ENCODE measurements around the gene SNX25.
"Not testable (repeated sequence)": the region's sequence is repeated elsewhere in the genome, so short reads cannot be mapped to it uniquely, and the experiment has no call there.

SNX25 gene

DNA sequence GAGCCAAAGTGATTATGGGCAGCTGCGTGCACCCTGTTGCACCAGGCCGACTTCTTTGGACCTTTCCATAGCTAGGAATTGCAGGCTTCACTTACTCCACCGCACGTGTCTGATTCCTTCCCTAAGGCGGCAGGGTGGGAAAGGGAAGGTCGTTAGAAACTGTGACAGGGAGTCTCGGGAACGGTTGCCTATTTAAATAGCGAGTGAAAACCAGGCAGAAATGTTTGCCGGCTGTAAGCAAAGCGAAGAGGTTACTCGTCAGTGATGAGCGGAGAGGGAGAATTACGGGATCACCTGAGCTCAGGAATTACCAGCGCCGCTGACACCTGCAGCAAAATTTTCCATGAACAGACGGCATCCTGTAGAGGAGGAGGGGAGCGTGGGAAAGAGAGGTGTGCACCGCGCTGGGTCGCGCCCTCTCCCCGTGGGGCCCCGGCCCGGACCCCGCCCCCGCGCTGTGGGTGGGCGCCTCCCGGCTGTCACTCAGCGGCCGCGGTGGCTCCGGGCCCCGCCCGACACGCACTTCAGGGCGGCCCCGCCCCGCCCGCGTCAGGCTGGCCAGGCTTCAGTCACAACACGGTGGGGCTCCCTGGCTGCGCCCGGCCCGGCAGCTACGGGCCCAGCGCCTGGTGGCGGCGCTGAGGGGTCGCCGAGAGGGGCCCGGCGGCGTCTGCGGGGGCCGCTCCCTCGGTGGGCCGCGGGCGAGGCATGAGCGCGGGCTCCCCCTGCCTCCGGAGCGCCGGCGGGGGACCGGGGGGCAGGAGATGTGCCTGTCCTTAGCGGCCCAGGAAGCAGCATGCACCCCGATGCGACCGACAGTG lies at the start of gene SNX25:
TSS of gene SNX25 (plus strand) at position 568 of the 821 bp plus-strand sequence. CDS start at position 797, 229 bp downstream.
- peak; percentile 68 for DNase-seq (ENCODE audit: low read depth)

DNA sequence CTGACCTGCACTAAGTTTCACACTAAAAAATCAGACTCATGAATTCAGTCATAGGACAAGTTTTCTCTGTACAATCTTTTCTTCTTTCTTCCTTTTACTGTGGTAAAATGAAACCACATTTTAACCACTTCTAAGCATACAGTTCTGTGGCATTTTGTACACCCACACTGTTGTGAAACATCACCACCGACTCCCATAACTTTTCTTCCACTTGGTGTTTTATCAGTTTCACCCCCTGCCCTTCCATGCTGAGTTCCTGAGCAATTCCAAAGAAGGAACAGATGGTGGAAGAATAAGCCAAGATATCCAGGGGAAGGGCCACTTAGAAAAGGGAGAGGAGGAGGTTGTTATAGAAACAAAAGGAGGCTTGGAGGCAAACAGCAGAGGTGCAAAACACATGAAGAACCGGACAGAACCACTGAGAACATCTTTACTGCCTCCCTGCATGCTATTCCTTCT lies 43.8 kb upstream of the SNX25 start:
- no peak for DNase-seq (ENCODE audit: low read depth)

DNA sequence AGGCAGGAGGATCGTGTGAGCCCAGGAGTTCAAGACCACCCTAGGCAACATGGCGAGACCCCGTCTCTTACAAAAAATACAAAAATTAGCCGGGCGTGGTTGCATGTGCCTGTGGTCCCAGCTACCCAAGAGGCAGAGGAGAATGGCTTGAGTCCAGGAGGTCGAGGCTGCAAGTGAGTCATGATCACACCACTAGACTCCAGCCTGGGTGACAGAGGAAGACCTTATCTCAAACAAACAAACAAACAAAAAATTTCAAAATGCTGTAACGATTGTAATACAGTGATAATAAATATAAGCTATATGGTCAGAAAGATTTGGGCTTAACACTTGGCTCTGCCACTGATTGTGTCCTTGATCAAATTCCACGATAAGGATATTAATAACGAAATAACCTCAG lies 42.2 kb upstream of the SNX25 start:
- no peak for DNase-seq (ENCODE audit: low read depth)

DNA sequence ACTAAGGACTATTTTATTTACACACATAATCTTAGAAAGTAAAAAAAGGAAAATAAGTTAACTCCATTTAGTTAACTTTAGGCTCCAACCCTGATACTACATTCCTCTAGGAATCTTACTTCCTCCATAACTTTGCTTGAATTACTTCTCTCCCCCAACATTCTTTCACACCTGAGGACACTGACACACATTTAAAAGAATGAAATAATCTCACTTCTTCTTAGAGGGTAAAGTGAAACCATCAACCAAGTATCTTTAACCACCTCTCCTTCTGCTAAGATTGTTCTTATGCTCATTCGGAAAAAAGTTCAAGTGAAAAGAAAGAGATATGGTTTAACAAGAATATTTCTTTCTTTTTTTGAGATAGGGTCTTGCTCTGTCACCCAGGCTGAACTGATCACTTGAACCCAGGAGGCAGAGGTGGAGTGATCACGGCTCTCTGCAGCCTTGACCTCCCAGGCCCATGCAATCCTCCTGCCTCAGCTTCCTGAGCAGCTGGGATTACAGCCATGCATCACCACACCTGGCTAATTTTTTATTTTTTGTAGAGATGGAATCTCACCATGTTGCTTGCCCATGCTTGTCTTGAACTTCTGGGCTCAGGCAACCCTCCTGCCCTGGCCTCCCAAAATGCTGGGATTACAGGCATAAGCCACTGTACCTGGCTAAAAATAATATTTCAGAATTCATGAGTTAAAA lies 37.9 kb upstream of the SNX25 start:
- no peak for DNase-seq (ENCODE audit: low read depth)

DNA sequence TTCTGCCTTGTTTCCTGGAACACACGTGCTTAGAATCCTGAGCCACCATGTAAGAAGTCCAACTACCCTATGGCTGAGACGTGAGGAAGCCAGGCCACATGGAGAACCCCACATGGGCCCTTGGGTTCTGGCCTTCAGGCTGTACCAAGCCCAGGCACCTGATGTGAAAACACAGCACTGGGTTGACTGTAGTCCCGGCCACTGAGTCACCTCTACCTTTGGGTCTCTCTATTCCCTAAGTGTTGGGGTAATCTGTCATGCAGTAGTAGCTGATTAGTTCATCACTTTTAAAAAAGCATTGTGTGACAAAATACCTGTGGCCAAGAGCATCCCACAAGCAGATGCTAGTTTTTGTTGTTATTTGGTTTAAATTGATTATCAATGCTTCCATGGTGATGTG lies 29.9 kb upstream of the SNX25 start:
- no peak for DNase-seq (ENCODE audit: low read depth)

DNA sequence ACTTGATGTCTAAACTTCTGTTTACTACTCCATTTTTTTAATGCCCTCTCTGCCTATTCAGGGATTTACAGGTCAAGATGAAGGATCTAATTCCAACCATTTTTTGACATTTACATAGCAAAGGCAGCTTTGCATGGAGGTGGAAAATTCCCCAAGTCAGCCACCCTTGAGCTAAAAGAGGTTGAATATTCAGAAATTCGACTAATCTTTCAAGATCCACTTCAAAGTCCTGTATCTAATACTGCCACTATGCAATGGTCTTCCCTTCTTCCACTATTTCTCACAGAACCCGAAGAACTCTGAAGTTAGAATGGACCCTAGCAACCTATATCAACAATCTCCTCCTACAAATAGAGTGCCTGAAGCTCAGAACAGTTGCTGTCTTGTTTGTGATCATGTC lies 27.2 kb upstream of the SNX25 start:
- DNase-seq (ENCODE audit: low read depth), result no peak

DNA sequence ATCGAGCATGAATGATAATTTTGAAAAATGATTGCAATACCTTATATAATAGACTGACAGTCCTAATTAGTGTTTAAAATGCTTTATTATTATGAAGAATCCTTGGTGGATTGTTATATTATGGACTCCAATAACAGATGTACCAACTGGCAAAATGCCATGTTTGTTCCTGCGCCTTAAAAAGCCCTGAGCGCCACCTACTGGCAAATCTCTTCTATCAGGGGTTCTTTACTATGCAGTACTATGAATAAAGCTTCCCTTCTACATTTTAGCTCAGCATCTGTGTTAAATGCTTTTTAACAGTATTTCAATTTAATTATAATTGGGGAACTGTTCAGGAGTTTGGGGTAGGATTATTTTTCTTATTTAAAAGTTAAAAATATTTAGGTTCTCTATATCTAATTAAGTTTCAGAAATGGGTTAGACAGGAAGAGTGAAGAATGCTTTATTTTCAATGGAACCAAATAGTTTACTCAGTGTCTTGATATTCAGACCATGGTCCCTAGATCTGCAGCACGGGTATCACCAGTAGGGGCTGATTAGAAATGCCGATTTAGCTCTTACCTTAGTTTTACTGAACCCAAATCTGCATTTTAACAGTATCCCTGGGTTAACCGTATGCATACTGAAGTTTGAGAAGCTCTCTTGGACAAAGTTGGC lies 25.6 kb upstream of the SNX25 start:
- peak; percentile 62 for DNase-seq (ENCODE audit: low read depth)

DNA sequence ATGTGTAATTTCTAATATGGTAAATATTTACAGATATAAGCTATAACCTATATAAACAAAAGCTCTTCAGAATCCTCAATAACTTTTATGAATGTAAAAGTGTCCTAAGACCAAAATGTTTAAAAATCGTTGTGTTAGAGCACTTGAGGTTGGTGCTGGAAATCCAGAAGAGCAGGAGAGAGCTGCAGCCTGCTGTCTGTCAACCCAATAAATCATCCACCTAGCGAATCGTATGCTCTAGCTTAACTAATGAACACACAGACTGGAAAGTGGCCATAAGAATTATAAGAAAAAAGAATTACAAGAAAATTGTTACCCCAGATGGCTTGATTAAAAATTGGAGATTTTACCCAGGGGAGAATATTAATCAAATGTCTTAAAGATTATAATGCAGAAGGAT lies 22.6 kb upstream of the SNX25 start:
- no peak for DNase-seq (ENCODE audit: low read depth)

DNA sequence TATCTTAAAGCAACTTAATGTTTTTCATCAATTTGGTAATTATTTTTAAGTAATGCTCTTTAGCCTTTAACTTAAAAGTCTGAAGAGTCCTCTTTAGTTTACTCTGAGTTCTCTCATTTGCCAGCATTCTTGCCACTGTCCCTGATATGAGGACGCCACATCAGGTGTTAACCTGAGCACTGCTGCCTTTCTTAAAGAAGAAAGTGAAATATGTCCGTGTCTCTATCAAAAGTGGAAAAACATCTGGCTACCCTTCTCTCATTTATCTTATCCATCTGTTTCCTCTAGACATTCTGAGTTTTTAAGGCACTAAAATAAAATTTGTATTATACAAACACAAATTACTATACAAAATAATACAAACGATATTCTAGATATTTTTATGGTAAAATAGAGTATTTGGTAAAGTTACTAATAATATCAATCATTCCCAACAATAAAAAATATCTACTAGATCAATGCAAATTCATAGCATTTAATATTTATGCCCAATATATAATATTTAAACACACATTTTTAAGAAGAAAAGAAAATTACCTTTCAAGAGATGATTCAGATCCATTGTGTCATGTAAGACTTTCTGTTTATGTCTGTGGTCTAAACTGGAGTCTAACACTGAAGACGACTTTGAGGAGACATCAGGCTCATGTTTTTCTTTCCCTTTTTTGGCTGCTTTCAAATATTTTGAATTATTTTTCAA lies 19.6 kb upstream of the SNX25 start:
- no peak for DNase-seq (ENCODE audit: low read depth)

DNA sequence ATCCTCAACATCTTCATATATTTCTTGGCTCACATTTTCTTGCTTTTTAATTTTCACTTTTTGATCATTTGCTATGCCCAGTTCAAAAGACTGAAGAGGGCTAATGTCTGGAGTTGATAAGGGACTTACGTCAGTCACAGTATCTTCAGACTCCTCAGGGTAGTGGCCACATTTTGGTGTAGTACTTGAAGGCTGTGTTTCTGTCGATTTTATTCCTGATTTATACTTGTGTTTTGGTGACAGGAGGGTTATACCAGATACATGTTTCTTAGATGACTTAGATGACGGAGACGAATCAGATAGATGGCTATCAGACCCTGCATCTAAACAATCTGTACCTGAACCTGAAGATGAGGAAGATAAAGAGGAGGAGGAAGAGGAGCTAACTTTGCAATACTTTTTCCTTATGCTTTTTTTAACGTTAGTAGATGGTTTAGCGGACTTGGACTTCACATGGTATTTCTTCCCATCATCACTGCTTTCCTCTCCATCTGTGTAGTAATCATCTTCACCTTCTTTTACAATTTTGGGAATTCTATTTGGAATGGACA lies 19.0 kb upstream of the SNX25 start:
- DNase-seq (ENCODE audit: low read depth), result no peak

DNA sequence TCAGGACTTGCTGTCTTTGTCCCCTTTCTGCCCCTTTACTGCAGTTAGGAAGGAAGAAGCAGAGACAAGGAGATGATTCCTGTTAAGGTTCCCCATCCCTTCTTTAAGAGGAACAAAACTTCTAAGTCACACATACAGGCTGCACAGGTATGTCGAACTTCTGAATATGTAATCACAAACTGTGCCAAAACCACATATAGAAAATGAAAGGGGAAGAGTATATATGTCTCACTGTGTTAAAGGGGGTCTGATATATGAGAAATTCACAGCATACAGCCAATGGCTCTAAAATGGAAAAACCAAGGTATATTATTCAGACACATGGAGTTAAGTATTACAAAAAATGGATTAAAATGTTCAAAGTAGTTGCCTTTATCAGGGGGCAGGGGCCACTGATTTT lies 17.3 kb upstream of the SNX25 start:
- no peak for DNase-seq (ENCODE audit: low read depth)

DNA sequence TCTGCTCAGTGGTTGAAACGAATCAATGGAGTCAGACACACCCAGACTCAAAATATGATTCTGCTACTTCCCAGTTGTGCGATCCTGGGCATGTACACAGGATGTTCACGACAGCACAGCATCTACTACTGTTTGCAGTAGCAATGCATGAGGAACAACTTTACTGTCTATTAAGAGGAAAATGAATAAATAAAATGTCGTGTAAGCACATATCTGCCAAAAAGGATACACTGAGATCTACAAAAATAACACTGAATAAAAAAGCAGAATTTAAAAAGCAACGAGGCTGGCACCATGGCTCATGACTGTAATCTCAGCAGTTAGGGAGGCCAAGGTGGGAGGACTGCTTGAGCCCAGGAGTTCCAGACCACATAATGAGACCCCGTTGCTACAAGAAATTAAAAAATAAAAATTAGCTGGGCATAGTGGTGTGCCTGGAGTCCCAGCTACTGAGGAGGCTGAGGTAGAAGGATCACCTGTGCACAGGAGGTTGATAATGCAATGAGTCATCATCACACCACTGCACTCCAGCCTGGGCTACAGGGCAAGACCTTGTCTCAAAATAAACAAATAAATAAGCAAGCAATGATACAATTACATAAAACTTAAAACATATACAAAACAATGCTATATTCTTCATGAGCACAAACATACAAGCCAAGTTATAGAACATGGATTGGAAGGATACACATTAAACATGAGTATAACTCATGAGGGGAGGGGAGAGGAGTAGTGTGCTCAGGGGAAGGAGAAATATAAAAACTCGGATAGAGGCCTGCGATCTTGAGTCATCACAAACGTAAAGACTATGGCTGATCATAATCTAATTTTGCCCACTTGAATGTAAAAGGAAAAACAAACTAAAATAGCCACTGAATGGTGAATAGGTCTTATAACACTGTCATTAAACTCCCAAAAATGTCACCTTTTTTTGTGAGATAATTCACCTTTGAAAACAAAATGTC lies 14.2 kb upstream of the SNX25 start:
- DNase-seq (ENCODE audit: low read depth), result no peak

DNA sequence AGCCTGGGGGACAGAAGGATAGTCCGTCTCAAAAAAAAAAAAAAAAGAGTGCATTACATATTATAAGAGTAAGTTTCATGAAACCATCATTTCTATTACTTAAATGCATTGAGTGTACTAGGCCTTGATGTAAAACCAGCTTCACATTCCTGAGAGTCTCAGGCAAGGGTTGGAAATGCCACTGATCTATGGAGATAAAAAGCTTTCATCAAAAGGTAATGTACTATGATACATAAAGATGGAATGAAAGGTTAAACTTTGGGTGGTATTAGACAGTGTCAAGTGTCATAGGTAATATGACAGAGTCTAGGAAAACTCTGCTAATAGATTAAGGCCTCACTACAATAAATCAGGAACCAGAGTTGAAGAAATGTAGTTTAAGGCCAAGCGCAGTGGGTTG lies 13.0 kb upstream of the SNX25 start:
- no peak for DNase-seq (ENCODE audit: low read depth)

DNA sequence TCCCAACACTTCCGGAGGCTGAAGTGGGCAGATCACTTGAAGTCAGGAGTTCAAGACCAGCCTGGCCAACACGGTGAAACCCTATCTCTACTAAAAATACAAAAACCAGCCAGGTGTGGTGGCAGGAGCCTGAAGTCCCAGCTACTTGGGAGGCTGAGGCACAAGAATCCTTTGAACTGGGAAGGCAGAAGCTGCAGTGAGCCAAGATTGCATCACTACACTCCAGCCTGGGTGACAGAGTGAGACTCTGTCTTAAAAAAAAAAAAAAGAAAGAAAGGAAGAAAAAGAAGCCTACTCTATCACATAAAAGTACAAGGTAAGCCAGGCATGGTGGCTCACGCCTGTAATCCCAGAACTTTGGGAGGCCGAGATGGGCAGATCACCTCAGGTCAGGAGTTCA lies 11.2 kb upstream of the SNX25 start:
- not testable (repeated sequence) for DNase-seq (ENCODE audit: low read depth)

DNA sequence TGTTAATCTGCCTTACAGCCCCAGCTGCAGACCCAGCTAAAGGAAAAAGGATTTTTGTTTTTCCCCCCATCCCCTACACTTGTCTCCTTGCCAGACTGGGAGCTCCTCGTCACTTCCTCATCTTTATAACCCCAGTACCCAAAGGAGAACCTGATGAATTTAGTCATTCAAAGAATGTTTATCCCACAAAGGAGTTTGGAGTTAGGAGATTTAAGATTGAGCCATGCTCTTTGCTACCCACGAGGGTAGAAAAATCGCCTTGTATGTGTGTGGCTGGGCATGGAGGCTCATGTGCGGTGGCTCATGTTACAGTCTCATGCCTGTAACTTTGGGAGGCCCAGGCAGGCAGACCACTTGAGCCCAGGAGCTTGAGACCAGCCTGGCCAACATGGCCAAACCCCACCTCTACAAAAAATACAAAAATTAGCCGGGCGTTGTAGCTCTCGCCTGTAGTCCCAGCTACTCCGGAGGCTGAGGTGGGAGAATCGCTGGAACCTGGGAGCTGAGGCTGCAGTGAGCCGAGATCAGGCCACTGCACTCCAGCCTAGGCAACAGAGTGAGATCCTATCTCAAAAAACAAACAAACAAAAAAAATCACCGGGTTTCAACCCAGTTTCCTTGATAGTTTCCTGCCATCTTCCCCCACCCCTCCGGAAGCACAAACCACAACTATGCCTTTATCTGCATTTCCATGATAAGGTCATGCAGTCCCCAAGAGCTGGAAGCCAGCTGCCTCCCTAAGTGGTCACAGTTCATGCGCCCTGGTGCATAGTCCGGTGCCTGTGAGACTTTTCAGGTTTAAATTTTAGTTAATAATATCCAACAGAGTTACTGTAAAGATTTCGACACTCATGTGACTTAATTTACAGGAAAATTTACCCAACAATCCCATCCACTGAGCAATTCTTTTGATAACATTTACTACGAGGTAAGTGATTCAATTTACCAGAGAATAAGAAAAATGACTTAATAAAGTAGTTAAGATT lies 7.1 kb upstream of the SNX25 start:
- DNase-seq (ENCODE audit: low read depth), result no peak

DNA sequence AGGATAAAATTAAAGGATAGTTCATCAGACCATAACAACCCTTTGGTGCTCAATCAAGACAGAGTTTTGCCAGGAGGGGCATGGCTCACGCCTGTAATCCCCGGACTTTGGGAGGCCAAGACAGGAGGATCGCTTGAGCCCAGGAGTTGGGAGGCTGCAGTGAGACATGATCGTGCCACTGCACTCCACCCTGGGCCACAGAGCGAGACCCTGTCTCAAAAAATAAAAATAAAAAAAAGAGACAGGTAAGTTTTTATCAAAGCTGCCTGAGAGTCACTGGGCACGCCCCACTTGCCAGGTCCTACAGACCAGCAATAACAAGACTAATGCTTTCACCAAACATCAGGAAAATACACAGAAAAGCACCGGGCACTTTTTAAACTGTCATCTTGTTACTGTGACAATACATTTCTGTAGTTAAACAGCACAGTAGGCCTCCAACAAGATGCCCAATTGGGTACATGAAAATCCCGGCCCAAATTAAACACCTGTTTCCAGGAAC lies 6.4 kb upstream of the SNX25 start:
- no peak for DNase-seq (ENCODE audit: low read depth)

DNA sequence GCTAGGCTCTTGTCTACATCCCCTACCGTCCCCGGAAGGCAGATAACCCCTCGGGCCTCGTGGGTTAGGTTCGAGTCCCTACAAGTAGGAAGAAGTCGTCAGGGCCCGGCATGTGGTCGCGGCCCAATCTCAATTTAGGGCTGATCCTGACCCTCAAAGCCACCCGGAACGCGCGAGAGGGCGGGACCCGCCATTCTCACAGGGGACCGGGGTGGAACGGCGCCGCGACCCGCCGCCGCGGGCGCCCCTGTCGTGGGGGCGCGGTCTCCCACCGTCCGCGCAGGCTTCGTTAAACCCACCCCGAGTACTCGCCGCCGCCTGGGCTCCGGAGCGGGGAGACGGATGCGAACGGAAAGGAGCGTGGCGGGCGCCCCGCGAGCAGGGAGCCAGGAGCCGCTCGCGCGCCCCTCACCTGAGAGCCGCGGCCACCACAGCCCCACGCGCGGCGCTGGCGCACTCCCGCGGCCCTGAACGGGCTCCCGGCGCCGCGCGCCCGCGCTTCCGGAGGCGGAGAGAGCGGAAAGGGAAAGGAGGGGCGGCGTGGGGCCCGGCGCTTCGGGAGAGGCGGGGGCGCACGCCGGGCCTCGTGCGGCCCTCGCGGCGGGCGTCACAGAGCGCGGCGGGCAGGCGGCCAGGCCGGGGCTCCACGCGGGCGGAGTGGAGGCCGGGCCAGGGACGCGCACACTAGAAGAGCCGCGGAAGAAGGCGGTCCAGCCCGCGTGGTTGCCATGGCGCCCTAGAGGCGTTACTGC lies 5.7 kb upstream of the SNX25 start, which contains the start of gene CFAP97:
TSS of gene CFAP97 (minus strand) at position 515 of the 752 bp plus-strand sequence. CDS start 12,804 bp downstream, outside the sequence.
- DNase-seq (ENCODE audit: low read depth), result peak; percentile 41

DNA sequence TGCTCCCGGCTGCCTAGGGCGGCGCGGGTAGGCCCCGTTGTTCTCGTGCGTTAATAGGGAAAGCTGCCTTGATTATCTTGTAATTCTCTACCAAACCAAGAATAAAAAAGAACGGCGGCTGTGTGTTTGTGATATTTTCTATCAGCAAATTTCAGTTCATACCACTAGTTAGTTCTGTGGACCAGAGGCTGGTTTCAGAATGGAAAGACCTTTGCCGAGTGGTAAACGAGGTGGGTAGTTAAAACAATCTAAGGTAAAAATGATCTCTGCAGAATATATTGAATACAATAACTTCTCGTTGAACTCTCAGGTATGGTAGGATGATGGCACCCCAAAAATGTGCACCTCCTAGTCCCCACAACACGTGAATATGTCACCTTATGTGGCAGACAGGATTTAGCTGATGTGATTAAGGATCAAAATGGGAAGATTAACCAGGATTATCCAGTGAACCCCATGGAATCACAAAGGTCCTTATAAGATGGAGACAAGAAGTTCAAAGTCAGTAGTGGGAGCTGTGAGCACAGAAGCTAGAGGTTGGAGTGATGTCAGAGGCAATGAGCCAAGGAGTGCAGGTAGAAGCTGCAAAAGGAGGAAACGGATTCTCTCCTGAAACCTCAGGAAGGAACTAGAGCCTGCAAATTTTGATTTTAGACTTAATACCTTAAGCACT lies 5.0 kb upstream of the SNX25 start:
- DNase-seq (ENCODE audit: low read depth), result no peak

All from stimulated activated CD8-positive, alpha-beta memory T cell treated with anti-CD3 and anti-CD28 coated beads, Interleukin-15, amount 100 ng/mL, for 1 hour (primary cell).